UCSD-AML1 (cell line): ENCODE measurements around the gene A4GALT.

Source experiments
- DNase-seq: peaks from one replicate; lab custom pipeline; 2025; ENCODE audit not compliant: unreplicated experiment; lab: John Stamatoyannopoulos, UW

A4GALT gene

DNA sequence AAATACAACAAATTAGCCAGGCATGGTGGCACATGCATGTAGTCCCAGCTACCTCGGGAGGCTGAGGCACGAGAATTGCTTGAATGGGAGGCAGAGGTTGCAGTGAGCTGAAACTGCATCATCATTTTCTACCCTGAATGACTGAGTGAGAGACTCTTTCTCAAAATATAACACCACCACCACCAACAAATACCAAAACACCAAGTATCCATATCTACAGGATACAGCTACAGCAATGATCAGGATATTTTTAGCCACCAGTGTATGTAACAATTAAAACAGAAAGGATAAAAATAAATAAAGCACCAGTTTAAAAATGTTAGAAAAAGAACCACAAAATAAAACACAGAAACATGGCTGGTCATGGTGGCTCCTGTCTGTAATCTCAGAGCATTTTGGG, 13.2 kb downstream of the A4GALT start:
- DNase-seq: no peak

DNA sequence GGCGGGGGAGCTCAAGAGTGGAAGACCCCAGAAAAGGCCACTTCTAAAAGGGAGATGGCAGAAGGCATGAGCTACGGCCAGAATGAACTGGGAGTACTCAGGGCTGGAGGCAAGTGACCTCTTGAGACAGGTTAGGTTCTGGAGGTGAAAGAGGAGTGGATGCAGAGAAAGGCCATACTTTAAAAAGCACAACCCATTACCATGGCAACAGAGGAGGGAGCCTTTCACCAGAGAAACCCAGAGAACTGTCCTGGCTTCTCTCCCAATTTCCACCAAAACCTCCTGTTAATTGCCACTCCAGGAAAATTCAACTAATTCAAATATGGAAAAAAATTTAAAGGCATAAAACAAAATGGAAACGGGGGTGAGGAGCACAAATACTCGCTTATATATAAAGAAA, 15.8 kb downstream of the A4GALT start:
- no peak for DNase-seq

DNA sequence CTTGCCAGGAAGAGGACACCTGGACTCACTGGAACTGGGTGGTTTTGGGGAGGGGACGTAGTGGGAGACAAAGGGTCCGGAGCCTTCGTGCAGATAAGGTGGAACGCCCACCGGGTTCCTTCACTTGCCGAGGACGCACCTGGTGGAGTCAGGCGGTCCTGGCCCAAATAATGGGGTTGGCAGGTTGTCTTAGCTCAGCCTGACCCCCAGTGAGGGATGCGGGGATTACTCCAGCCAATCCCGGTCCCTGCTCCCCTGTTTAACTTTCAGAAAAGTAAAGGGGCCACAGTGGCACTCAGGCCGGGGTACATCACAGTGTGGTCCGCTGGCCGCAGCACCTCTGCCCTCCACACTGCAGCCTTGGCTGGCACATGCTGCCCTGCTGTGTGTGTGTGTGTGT, 18.0 kb downstream of the A4GALT start:
- DNase-seq: no peak

DNA sequence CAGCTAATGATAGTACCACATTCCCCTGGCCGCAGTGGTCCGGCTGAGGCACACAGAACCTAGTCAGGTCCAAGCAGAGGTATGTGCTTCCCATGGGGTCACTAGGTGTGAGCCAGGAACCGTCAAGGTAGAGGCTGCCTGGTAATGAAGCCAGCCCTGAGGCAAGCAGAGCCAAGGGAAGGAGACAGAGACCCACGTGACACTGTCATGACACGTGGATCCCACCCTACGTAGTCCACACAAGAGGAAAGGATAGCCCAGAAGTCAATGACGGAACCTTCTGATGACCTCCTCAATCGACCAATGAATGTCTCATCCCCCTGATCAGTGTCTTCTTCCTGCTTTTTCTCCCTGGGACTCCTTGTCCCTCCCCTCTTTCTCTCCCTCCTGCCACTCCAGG, 19.0 kb downstream of the A4GALT start:
- DNase-seq: no peak

DNA sequence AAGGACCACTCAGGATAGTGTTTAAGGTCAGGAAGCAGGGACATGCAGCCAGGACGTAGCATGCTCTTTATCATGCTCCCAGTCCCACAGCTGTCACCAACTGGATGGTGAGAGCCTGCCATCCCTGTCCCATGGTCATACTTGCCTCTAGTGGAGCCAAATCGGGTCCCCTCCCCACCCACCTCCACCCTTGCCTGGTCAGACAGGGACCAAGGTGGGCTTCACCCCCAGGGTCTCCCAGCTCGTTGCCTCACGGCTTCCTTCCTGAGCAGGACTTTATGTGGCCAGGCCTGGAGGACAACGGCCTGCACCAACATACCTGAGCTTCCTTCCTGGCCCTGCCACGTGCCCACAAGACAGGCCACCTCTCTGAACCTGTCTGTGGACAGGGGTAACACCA, 19.8 kb downstream of the A4GALT start:
- DNase-seq: no peak

DNA sequence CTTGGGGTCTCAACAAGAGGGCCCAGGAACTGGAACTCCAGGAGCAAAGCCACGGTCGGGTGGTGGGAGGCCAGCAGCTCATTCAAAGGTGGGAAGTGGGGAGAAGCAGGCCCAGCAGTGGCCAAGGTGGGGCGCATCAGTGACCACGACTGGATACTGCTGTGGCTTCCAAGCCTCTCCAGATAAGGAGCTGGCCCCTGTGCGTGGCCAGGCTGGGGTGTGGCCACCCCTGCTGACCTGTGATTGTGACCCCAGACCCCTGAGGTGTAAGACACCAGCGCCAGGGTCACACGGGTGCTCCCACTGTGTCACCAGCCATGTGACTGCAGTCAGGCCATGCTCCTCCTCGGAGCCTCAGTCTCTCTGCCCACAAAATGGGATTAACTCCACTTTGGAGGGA, 20.3 kb downstream of the A4GALT start:
- no peak for DNase-seq

DNA sequence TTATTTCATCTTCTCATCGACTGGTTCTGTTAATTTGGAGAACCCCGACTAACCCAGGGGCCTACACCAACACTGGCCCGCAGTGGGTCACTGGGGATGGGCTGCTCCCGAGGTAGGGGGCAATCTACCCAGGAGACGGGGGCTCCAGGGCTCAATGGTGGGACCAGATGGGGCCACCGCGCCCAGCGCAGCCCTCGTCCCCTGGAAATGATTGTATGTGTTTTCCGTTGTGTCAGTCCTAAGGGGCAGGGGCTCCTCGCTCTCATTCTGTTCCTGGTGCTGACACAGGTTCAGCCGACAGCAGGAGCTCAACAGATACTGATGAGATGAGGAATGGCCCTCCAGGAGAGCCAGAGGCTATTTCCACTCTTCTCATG, 20.7 kb downstream of the A4GALT start:
- DNase-seq: no peak

DNA sequence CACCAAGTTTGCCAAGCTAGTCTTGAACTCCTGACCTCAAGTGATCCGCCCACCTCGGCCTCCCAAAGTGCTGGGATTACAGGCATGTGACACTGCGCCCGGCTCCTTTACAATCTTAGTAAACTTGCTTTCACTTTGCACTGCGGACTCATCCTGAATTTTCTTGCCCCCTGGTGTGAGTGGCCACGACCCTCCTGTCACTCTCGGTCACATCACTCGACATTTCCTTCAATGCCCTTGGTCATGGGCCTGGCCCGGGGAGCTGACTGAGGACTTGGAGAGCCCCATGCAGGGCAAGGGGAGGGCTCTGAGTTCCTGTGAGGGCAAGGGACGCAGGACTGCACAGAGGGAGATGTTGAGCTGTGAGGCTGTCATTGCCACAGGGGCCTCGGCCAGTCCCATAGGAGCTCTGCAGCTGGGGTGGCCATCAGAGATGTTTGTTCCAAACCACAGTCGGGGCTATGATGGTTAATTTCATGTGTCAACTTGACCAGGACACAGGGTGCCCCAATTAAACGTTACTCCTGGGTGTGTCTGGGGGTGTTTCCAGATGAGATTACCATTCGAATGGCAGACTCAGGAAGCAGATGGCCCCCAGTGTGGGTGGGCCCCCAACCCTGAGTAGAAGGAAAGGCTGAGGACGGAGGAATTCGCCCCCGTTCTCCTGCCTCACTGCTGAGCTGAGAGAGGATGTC, 21.2 kb downstream of the A4GALT start:
- no peak for DNase-seq

DNA sequence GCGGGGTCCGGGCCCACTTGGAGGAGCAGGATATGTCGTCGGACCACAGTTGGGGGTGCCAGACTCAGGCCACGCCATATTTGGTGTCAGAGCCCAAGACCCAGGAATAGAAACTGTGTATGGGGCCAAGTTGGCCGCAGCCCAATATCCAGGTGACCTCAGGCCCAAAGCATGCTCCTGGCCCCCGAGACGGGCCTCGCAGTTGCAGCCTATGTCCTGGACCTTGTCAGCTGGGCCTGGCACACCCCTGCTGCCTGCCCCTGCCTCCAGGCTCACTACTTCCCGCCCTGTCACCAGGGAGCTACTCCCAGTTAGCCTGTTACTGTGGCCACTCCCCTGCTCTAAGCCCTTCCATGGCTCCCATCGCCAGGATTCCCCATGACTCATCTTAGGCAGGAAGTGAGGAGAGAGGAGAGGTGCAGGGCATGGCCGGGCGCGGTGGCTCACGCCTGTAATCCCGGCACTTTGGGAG, 23.1 kb downstream of the A4GALT start:
- no peak for DNase-seq

DNA sequence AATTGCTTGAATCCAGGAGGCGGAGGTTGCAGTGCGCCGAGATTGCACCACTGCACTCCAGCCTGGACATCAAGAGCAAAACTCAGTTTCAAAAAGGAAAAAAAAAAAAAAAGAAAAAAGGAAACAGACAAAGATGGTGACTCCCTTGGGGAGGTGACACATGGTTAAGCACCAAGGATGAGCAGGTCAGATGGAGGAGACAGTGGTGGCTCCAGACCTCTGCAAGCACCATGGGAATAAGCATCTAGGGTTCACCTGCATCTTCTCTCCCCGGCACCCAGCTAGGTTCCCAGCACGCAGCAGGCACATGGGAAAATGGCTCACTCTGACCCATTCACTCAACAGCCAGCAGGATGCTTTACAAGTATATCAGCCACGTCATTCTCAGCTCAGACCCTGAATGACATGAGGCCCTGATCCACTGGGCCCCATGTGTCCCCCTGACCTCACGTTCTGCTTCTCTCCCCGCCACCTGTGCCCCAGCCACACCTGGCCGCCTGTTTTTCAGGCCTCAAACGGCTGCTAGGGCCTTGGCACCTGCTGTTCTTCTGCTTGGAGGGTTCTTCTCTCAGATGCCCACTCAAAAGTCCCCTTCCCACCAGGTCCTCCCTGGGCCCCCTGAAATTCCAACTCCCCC, 24.2 kb downstream of the A4GALT start:
- no peak for DNase-seq

DNA sequence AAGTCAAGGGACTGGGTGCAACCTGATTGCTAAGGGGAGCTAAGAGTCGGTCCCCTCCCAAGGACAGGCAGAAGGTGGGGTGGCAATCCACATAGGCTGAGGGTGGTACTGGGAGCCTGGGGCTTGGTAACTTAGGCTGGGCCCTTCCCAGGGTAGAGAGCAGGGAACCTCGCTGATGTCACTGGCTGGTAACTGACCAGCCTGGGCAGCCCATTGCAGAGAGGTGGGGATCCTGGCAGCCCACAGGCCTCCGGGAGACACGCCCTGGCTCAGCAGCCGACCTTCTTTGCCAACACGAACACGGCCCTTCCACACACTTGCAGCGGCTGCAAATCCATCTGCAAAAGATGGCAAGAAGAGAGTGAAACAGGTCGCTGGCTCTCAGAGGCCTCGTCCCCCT, 25.4 kb downstream of the A4GALT start:
- no peak for DNase-seq

DNA sequence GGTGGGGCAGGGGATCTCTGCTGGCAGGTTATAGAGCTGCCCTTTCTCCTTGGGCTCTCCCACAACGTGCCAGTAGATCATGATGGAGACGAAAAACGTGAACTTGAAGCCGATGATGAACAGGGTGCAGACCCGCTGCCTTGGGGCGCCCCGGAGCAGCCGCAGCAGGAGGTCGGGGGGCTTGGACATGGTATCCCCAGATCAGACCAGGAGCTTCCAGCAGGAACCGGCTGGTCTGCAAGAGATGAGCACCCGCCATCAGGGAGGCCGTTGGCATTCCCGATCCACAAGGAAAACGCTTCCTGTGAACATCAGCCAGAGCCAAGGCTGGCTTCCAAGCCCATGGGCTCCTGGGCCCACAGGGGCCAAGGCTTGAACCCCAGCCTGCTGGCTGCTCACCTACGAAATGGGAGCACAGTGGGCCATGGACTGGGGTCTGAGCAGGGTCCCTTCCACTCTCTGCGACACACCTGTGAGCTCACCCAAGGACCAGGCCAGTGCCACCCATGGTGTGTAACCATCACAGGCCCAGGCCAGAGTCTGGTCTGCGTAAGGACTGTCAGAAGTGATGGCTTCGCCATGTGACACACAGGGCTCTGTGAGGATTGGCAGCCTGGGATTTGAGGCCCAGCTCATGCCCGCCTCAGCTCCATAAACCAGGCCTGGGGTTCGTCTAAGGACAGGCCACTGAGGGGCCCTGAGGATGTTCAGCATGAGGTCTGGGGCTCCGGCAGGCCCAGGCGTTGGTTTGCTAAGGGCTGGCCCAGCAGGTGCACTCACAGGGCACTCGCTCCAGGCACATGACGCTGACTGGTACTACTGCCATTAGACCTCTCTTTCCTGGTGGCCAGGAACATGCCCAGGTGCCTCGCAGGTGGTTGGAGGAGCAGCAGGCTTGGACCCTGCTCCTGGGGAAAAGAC, 26.6 kb downstream of the A4GALT start:
- no peak for DNase-seq

DNA sequence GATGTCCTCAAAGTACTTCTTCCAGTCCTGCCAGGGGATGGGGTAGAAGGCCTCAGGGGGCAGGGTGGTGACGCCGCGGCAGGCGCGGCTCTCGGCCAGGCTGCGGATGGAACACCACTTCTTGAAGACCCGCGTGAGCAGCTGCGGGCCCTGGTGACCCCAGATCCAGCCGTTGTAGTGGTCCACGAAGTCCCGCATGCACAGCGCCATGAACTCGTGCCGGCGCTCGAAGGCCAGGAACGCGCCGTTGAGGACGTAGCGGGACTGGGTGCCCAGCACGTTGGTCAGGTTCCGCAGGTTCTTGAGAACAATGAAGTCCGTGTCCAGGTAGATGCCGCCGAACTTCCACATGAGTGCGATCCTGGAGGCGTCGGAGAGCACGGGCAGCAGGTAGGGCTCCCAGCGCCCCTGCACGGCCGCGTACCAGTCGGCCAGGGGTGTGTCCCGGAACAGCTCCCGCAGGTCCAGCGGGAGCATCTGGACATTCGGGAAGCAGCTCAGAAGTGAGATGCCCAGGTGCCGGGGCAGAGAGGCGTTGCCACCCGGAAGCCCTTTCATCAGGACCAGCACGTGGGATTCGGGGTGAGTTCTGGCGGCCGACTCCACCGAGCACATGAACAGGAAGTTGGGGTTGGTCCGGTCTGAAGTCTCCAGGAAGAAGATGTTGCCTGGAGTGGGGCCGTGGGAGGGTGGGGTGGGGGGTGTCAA, 27.5 kb downstream of the A4GALT start:
- no peak for DNase-seq

DNA sequence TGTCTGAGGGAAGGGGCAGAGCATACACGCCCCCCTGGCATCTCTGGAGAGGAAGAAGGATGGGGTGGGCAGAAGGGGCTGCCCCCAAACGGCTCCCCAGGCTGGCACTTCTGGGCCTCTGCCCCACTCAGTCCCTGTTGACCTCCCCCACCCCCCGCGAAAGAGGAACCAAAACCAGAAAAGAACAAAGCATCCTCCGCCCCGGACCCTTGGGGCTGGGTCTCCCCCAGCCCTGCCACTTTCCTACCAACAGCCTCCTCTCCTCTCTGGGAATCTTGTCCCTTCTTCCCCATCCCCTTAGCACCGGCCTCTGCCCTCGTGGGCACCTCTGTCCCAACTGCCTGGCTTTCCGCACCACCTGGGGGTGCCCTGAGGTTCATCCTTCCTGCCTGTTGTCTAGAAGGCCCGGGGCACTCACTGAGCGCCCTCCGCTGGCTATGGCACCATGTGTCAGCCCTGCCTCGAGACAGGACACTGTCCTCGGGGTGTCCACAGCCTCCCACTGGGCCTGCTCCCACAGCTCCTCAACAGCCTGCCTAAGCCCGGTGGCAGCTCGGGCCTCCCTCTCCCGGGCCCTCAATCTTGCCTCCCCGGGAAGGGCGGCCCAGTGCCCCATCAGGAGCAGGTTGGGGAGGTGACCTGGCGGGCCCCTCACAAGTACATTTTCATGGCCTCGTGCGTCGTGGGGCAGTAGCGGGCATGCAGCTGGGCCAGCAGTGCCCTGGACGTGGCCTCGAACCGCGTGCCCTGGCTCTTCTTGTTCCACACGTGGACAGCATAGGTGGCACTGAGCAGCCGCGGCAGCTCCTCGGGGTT, 28.2 kb downstream of the A4GALT start:
- DNase-seq: no peak

DNA sequence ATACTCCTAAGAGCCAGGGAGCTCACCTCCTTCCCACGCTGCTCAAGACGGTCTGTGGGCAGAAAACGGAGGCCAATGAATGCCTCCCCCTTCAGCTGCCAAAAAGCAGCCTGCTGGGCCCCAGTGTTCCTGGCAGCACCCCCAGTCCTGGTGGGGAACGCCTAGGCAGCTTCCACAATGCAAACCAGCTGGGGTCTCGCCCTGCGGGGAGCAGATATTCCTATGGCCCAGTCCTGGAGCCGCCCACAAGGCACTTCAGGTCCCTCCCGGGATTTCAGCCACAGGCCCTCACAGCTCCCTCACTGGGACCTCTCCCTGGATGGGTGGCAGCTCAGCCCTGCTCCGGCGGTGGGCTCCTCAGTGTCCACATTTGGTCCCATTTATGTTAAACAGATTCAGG, 29.2 kb downstream of the A4GALT start:
- DNase-seq: no peak

DNA sequence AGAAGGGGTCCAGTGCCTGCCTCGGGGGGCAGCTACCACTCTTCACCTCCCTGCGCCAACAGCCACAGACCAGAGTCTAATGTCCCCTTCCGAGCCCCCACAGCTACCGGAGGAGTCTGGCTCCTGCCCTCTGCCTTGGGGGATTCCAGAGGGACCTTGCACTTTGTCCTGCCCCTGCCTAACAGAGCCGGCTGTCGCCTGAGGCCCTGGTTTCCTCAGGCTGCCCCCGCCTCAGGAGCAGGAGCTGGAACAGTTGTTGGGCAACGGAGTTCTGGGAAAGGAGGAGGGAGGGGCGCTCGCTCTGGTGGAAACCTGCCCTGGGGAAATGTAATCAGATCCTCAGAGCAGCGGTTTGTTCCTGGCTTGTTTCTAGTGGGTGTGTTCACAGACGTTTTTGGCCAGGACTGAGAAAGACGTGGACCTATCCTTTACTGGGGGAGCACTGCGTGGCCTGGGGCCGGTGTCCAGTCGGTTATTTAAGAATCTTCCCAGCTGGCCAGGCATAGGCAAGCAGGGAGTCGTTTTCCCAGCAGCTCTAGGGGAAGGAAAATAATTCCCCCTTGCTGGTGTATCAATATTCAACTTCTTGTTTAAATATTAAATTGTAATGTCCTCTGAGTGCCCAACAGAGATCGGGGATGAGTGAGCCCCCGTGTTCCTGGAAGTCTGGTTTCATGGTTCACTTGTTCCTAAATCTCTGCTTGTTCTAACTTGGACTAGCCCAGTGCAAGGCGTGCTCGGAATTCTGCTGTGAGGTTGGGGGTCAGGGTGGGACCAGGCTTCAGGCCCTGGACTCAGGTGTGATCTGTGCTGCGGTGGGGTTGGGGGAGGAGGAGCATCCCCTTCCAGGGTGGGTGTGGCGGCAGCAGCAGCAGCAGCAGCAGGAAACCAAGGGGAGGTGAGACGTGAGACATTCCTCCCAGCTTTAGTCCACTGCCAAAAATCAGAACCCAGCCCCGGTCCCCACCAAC, 32.1 kb downstream of the A4GALT start:
- no peak for DNase-seq

DNA sequence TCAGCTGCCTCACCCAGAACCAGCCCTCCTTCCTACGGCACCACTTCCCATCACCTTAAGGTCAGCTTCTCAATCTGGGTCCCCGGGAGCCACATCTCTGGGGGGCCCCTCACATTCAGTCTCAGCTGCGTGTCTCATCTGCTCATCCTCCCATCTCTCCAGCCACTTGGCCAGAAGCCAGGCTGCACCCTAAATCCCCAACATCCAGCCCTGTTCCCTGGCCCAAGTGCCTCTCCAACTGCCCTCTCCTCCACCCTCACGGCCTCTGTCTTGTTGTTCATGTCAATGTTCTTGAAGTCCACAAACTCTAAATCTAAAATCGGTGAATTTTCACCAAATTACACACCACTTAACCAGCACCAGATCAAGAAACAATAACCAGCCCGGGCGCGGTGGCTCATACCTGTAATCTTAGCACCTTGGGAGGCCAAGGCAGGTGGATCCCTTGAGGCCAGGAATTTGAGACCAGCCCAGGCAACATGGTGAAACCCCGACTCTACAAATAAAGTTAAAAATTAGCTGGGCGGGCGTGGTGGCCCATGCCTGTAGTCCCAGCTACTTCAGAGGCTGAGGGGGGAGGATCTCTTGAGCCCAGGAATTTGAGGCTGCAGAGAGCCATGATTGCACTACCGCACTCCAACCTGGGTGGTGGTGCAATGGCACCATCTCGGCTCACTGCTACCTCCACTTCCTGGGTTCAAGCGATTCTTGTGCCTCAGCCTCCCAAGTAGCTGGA, 33.7 kb downstream of the A4GALT start:
- DNase-seq: no peak

DNA sequence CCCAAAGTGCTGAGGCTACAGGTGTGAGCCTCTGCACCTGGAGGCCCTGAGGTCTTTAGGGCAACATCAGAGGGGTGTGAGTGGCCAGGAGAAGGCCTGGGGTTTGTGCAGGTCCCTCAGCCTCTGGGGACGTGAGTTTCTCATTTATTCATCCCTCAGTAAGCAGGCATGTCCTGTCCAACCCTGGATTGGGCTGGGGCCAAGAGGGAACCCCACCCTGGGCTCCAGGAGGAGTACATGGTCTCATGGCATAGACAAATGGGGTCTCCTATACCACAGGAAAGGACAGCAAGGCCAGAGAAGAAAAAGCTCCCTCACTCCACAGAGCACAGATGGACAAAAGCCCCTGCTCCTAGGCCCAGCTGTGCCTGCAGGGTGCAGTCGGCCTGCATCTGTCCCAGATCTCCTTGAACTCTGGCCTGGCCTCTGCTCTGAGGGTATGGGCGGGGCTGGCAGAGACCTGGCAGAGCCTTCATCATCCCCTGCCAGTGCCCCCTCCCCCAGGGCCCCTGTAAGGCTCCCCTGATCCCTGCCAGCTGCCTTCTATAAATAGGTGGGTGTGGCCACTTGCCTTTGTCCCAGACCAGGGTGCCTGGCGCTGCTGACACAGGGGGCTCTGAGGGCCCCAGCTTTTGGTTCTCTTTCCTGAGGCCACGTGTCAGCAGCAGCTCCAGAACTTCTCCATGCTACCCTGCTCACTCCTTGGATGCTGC, 34.6 kb downstream of the A4GALT start:
- no peak for DNase-seq
